SH-SY5Y (cell line): ENCODE data around the gene FLYWCH1.

Experiments
- GATA2 ChIP-seq: IDR thresholded peaks from 2 replicates; pipeline ENCODE4 v1.6.1; 2011; ENCODE audit warnings: mild to moderate bottlenecking, low read depth, low read length
- GATA3 ChIP-seq: IDR thresholded peaks from 2 replicates; pipeline ENCODE4 v1.6.1; 2011; ENCODE audit warnings: low read depth, mild to moderate bottlenecking, low read length, moderate library complexity

- TF ChIP-seq GATA3: no peak
- TF ChIP-seq GATA2: no peak
Measured at GRCh38 chr16:2963074-2963722, 51.5 kb downstream of the FLYWCH1 start.
